ENCODE data around the gene SYPL2.

The SYPL2 gene

GRCh38 chr1:109447524-109447923 lies 18.8 kb upstream of the SYPL2 start:
- peaks cover 7% of the 10 kb centered on the region for H3K27me3 ChIP-seq (ENCODE audit: insufficient read depth, poor library complexity, severe bottlenecking)
- no peak overlapping the region for H3K4me3 ChIP-seq (replicated peaks; ENCODE audit: insufficient read depth, low read length)
- no peak overlapping the region for H3K27ac ChIP-seq (replicated peaks)
- no peak for TF ChIP-seq POLR2AphosphoS5 (IDR thresholded peaks at IDR 0.05; ENCODE audit: low read depth)
- DNase-seq (ENCODE audit: low read depth in 1 of 2, low spot score in 1 of 2), result no peak

DNA sequence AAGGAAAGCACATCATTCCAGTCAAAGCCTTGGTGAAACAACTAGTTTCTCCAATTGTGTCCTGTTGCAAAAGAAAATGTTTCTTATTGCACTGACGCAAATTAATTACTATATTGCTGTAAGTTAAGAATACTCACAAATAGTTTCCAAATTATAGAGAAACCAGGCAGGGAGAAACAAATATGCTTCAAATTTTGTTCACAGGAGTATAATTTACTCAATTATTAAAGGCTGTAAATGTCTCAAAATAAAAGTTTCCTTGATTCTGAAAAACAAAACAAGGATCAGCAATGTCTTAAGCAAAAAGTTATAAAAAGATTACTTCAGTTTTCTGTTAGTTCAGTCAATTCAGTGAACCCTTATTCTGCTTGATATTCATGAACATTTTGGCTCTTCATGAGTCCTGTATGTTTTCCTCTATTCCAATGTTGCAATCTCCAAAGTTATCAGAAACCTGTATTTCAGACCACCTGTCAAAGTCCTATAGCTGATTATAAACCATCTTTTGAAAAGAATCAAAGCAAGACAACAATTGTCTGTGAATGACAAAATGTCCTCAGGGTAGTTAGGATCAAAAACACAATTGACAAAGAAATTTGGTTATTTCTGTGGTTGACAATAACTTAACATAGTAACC lies 11.7 kb upstream of the SYPL2 start:
- Histone ChIP-seq H3K4me3 (replicated peaks; ENCODE audit: insufficient read depth, low read length) (no peak overlapping the region), H3K27me3 (ENCODE audit: insufficient read depth, poor library complexity, severe bottlenecking) (peaks cover 5% of the 10 kb centered on the region), H3K27ac (replicated peaks) (no peak overlapping the region)
- TF ChIP-seq GABPA (IDR thresholded peaks at IDR 0.05; ENCODE audit: low read depth) (no peak), POLR2AphosphoS5 (IDR thresholded peaks at IDR 0.05; ENCODE audit: low read depth) (no peak), SPI1 (IDR thresholded peaks at IDR 0.05; ENCODE audit: borderline replicate concordance, low read depth) (no peak)
- TF ChIP-seq, protein P1, sequence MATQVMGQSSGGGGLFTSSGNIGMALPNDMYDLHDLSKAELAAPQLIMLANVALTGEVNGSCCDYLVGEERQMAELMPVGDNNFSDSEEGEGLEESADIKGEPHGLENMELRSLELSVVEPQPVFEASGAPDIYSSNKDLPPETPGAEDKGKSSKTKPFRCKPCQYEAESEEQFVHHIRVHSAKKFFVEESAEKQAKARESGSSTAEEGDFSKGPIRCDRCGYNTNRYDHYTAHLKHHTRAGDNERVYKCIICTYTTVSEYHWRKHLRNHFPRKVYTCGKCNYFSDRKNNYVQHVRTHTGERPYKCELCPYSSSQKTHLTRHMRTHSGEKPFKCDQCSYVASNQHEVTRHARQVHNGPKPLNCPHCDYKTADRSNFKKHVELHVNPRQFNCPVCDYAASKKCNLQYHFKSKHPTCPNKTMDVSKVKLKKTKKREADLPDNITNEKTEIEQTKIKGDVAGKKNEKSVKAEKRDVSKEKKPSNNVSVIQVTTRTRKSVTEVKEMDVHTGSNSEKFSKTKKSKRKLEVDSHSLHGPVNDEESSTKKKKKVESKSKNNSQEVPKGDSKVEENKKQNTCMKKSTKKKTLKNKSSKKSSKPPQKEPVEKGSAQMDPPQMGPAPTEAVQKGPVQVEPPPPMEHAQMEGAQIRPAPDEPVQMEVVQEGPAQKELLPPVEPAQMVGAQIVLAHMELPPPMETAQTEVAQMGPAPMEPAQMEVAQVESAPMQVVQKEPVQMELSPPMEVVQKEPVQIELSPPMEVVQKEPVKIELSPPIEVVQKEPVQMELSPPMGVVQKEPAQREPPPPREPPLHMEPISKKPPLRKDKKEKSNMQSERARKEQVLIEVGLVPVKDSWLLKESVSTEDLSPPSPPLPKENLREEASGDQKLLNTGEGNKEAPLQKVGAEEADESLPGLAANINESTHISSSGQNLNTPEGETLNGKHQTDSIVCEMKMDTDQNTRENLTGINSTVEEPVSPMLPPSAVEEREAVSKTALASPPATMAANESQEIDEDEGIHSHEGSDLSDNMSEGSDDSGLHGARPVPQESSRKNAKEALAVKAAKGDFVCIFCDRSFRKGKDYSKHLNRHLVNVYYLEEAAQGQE (IDR thresholded peaks at IDR 0.05; ENCODE audit: insufficient replicate concordance, low read depth), result no peak
- TF ChIP-seq, protein P2, sequence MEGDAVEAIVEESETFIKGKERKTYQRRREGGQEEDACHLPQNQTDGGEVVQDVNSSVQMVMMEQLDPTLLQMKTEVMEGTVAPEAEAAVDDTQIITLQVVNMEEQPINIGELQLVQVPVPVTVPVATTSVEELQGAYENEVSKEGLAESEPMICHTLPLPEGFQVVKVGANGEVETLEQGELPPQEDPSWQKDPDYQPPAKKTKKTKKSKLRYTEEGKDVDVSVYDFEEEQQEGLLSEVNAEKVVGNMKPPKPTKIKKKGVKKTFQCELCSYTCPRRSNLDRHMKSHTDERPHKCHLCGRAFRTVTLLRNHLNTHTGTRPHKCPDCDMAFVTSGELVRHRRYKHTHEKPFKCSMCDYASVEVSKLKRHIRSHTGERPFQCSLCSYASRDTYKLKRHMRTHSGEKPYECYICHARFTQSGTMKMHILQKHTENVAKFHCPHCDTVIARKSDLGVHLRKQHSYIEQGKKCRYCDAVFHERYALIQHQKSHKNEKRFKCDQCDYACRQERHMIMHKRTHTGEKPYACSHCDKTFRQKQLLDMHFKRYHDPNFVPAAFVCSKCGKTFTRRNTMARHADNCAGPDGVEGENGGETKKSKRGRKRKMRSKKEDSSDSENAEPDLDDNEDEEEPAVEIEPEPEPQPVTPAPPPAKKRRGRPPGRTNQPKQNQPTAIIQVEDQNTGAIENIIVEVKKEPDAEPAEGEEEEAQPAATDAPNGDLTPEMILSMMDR (IDR thresholded peaks at IDR 0.05; ENCODE audit: insufficient read depth, low read length), result no peak
- no peak for DNase-seq (ENCODE audit: low read depth in 1 of 2, low spot score in 1 of 2)

GRCh38 chr1:109457819-109458218 lies 8.5 kb upstream of the SYPL2 start:
- no peak for DNase-seq (ENCODE audit: low read depth in 1 of 2, low spot score in 1 of 2)
- peaks cover 10% of the 10 kb centered on the region for H3K27me3 ChIP-seq (ENCODE audit: insufficient read depth, poor library complexity, severe bottlenecking)
- H3K4me3 ChIP-seq (replicated peaks; ENCODE audit: insufficient read depth, low read length), result no peak overlapping the region

DNA sequence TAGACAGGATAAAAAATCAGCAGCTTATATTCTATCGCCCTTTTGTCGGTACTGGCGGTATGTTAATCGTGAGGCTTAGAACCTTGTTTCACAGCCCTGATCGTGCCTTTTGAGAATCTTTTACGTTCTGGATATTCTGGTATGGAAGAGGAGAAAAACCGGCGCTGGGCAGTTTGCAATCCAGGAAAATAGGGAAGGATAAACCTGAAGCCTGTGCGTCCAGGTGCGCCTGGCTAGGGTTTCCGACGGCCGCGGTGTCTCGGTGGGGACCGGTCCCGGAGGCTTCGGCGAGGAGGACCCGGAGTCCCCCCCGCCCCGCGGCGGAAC lies 258 bp upstream of the SYPL2 start:
- H3K27ac ChIP-seq (replicated peaks), result no peak overlapping the region
- H3K27me3 ChIP-seq (ENCODE audit: insufficient read depth, poor library complexity, severe bottlenecking), result peaks cover 64% of the 10 kb centered on the region
- H3K4me3 ChIP-seq (replicated peaks; ENCODE audit: insufficient read depth, low read length), result peak overlapping the region; percentile 32
- no peak for DNase-seq (ENCODE audit: low read depth in 1 of 2, low spot score in 1 of 2)
- TF ChIP-seq, protein P1 (IDR thresholded peaks at IDR 0.05; ENCODE audit: insufficient replicate concordance, low read depth), result no peak
- TF ChIP-seq, protein P2 (IDR thresholded peaks at IDR 0.05; ENCODE audit: insufficient read depth, low read length), result no peak
- TF ChIP-seq GABPA (IDR thresholded peaks at IDR 0.05; ENCODE audit: low read depth) (no peak), SPI1 (IDR thresholded peaks at IDR 0.05; ENCODE audit: borderline replicate concordance, low read depth) (no peak), POLR2AphosphoS5 (IDR thresholded peaks at IDR 0.05; ENCODE audit: low read depth) (no peak)

More at GRCh38 chr1:109457819-109458218, 8.5 kb upstream of the SYPL2 start:
- no peak overlapping the region for H3K27ac ChIP-seq (replicated peaks)
- TF ChIP-seq, protein P2 (IDR thresholded peaks at IDR 0.05; ENCODE audit: insufficient read depth, low read length), result no peak
- TF ChIP-seq GABPA (IDR thresholded peaks at IDR 0.05; ENCODE audit: low read depth) (no peak), POLR2AphosphoS5 (IDR thresholded peaks at IDR 0.05; ENCODE audit: low read depth) (no peak), SPI1 (IDR thresholded peaks at IDR 0.05; ENCODE audit: borderline replicate concordance, low read depth) (no peak)
- TF ChIP-seq, protein P1 (IDR thresholded peaks at IDR 0.05; ENCODE audit: insufficient replicate concordance, low read depth), result no peak
